Measurements from ENCODE around the gene QTRT2. TPM values are rescaled to one million over a fixed set of nuclear protein-coding genes. Genes with fewer than 3 reads are reported as not detected.

Gene QTRT2
- total RNA-seq (2022; extraction: Qiagen RNA extraction) = 21.5 to 25.7 TPM (median 23.4 TPM) in 5 replicates

GRCh38 chr3:114056130-114057010 lies at the start of gene QTRT2, which contains the start of gene CCDC191:
Gene QTRT2 (plus strand): TSS chr3:114056737. CDS start chr3:114065258, 8,521 bp downstream.
Gene CCDC191 (minus strand): TSS chr3:114056526. CDS start chr3:114056466, 60 bp downstream.

Other genes with a start within 250 kb of the QTRT2 start
- 0.52 to 1.8 TPM (median 0.72 TPM) in 5 replicates for gene GRAMD1C, start 217.9 kb upstream of the QTRT2 start, total RNA-seq (2022; extraction: Qiagen RNA extraction)
- gene ZDHHC23, start 108.7 kb upstream of the QTRT2 start, total RNA-seq (2022; extraction: Qiagen RNA extraction) = 2.4 to 4.0 TPM (median 3.5 TPM) in 5 replicates
- gene CCDC191, start 211 bp upstream of the QTRT2 start, total RNA-seq (2022; extraction: Qiagen RNA extraction) = 1.4 to 2.1 TPM (median 1.7 TPM) in 5 replicates
- not detected in 5 replicates for gene DRD3, start 122.3 kb downstream of the QTRT2 start, total RNA-seq (2022; extraction: Qiagen RNA extraction)
- gene ZNF80, start 180.8 kb downstream of the QTRT2 start, total RNA-seq (2022; extraction: Qiagen RNA extraction) = 0.04 TPM in 1 of 5 replicates, not detected in the others
- not detected in 5 replicates for gene TIGIT, start 237.3 kb downstream of the QTRT2 start, total RNA-seq (2022; extraction: Qiagen RNA extraction)